ENCODE measurements around the gene DSCAML1. TPM values are rescaled to one million over a fixed set of nuclear protein-coding genes. Genes with fewer than 3 reads are reported as not detected.

Gene DSCAML1
- total and polyA plus RNA-seq, 9 of the 15 experiments (the other 6 are each of a cell fraction or from before 2014, with no cell fraction given): not detected

DNA sequence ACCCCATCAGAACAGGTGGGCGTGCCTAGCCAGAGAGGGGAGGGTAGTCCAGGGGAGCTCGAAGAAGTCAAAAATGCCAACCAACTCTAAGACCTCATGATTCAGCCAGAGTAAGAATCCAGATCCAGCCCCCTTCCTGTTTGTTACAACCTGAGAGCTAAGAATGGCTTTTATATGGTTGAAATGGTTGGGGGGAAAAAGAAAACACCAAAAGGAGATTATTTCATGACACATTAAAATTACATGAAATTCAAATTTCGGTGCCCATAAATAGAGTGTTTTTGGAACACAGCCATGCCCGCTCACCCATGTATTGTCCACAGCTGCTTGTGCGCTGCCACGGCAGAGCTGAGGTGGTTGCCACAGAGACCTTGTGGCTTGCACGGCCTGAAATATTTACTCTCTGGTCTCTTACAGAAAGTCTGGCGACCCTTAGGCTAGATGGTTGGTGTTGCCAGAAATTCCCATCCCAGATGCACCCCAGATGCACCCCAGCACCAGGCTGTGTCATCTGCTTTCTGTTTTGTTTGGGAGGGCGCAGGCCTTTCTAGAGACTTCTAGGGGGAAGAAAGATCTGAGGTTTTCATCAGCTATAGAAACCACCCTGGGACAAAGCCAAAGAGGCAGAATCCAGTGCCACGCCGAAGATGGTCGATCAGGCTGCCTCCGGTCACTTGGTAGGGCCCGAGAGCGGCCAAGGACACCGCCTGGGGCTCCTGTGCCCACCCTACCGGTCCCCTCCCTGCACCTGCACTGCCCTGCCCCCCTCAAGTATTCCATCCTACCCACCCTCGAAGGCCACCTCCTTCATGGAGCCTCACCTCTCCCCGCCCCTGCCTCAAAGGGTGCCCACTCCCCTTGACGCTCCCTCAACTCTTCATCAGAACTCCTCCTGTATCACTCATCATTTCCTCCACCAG, 80.2 kb downstream of the DSCAML1 start:
- DNase-seq (ENCODE audit: extremely low read depth in 1 of 4, low spot score in 3 of 4) (no peak), FAIRE-seq (no peak), ATAC-seq (no peak)
- Histone ChIP-seq H3K9me3 (replicated peaks; ENCODE audit: control insufficient read depth, insufficient read depth, low read depth, low read length) (no peaks in the 10 kb centered on the region), H3K79me2 (ENCODE audit: control insufficient read depth, insufficient read depth, low read length) (no peaks in the 10 kb centered on the region), H3K4me3 (no peak overlapping the region), H3K27ac (ENCODE audit: extremely low read depth, low read depth, low read length) (no peak overlapping the region), H3K36me3 (ENCODE audit: control insufficient read depth, insufficient read depth, low read length) (no peaks in the 10 kb centered on the region), H2AFZ (ENCODE audit: low read depth, low read length) (no peak overlapping the region), H3K4me1 (replicated peaks in 1 of 2; ENCODE audit: control insufficient read depth in 2 of 2, insufficient read depth in 2 of 2, low read length in 2 of 2) (no peaks in the 10 kb centered on the region), H4K20me1 (replicated peaks; ENCODE audit: control insufficient read depth, insufficient read depth, low read length) (peaks cover 12% of the 10 kb centered on the region), H3K27me3 (ENCODE audit: control insufficient read depth in 2 of 2, insufficient read depth in 2 of 2, low read length in 2 of 2) (peaks cover 51 to 73% of the 10 kb centered on the region in 2 experiments), H3K4me2 (ENCODE audit: insufficient read depth, low read length) (no peak overlapping the region), H3K9me1 (ENCODE audit: control insufficient read depth, insufficient read depth, low read length) (no peaks in the 10 kb centered on the region), H3K9ac (ENCODE audit: insufficient read depth in 1 of 2, low read depth in 2 of 2, low read length in 2 of 2) (no peak overlapping the region)
- BruUV-seq (replicated peaks): no TSS peak
- intact Hi-C loops (cut with micrococcal nuclease) (no loop called here), in situ Hi-C loops (cut with MboI) (no loop called here)
- CTCF ChIA-PET (ENCODE audit: low intra/inter-chr PET ratio): no interaction called here
- 3% methylated on average over 15 of the region's 20 CpGs for WGBS (ENCODE audit: insufficient coverage, low coverage, missing lambda C conversion rate)
- POLR2A ChIA-PET: interaction anchor here (0.5 to 1.0 kb wide), 3 partner anchors 12 to 32 kb away, joined by 3 read pairs; no protein-coding TSS in a partner anchor
- TF ChIP-seq PHB2 (IDR thresholded peaks at IDR 0.05; ENCODE audit: low read depth) (no peak), BRD9 (IDR thresholded peaks at IDR 0.05; ENCODE audit: low read depth, partially characterized antibody) (no peak), NFRKB (IDR thresholded peaks at IDR 0.05; ENCODE audit: low read depth) (no peak), ETV6 (IDR thresholded peaks at IDR 0.05; ENCODE audit: borderline replicate concordance in 1 of 2, low read depth in 2 of 2, low read length in 1 of 2) (no peak), ETV6 (CRISPR knock-in tag; IDR thresholded peaks at IDR 0.05; ENCODE audit: borderline replicate concordance) (no peak), BCOR (IDR thresholded peaks at IDR 0.05) (no peak), HLTF (IDR thresholded peaks at IDR 0.05) (no peak), HNRNPL (IDR thresholded peaks at IDR 0.05; ENCODE audit: low read depth, low read length) (no peak), MBD2 (IDR thresholded peaks at IDR 0.05; ENCODE audit: borderline replicate concordance, low read depth) (no peak), COPS2 (conservative IDR thresholded peaks at IDR 0.05) (no peak), ZNF134 (CRISPR knock-in tag; conservative IDR thresholded peaks at IDR 0.05) (no peak), CHD2 (IDR thresholded peaks at IDR 0.05; ENCODE audit: low read depth, low read length) (no peak)
- TF ChIP-seq, protein P1, sequence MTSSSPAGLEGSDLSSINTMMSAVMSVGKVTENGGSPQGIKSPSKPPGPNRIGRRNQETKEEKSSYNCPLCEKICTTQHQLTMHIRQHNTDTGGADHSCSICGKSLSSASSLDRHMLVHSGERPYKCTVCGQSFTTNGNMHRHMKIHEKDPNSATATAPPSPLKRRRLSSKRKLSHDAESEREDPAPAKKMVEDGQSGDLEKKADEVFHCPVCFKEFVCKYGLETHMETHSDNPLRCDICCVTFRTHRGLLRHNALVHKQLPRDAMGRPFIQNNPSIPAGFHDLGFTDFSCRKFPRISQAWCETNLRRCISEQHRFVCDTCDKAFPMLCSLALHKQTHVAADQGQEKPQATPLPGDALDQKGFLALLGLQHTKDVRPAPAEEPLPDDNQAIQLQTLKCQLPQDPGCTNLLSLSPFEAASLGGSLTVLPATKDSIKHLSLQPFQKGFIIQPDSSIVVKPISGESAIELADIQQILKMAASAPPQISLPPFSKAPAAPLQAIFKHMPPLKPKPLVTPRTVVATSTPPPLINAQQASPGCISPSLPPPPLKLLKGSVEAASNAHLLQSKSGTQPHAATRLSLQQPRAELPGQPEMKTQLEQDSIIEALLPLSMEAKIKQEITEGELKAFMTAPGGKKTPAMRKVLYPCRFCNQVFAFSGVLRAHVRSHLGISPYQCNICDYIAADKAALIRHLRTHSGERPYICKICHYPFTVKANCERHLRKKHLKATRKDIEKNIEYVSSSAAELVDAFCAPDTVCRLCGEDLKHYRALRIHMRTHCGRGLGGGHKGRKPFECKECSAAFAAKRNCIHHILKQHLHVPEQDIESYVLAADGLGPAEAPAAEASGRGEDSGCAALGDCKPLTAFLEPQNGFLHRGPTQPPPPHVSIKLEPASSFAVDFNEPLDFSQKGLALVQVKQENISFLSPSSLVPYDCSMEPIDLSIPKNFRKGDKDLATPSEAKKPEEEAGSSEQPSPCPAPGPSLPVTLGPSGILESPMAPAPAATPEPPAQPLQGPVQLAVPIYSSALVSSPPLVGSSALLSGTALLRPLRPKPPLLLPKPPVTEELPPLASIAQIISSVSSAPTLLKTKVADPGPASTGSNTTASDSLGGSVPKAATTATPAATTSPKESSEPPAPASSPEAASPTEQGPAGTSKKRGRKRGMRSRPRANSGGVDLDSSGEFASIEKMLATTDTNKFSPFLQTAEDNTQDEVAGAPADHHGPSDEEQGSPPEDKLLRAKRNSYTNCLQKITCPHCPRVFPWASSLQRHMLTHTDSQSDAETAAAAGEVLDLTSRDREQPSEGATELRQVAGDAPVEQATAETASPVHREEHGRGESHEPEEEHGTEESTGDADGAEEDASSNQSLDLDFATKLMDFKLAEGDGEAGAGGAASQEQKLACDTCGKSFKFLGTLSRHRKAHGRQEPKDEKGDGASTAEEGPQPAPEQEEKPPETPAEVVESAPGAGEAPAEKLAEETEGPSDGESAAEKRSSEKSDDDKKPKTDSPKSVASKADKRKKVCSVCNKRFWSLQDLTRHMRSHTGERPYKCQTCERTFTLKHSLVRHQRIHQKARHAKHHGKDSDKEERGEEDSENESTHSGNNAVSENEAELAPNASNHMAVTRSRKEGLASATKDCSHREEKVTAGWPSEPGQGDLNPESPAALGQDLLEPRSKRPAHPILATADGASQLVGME (CRISPR knock-in tag; IDR thresholded peaks at IDR 0.05): no peak
- TF ChIP-seq, protein P2, sequence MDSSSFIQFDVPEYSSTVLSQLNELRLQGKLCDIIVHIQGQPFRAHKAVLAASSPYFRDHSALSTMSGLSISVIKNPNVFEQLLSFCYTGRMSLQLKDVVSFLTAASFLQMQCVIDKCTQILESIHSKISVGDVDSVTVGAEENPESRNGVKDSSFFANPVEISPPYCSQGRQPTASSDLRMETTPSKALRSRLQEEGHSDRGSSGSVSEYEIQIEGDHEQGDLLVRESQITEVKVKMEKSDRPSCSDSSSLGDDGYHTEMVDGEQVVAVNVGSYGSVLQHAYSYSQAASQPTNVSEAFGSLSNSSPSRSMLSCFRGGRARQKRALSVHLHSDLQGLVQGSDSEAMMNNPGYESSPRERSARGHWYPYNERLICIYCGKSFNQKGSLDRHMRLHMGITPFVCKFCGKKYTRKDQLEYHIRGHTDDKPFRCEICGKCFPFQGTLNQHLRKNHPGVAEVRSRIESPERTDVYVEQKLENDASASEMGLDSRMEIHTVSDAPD (CRISPR knock-in tag; IDR thresholded peaks at IDR 0.05): no peak
- TF ChIP-seq, protein P3, sequence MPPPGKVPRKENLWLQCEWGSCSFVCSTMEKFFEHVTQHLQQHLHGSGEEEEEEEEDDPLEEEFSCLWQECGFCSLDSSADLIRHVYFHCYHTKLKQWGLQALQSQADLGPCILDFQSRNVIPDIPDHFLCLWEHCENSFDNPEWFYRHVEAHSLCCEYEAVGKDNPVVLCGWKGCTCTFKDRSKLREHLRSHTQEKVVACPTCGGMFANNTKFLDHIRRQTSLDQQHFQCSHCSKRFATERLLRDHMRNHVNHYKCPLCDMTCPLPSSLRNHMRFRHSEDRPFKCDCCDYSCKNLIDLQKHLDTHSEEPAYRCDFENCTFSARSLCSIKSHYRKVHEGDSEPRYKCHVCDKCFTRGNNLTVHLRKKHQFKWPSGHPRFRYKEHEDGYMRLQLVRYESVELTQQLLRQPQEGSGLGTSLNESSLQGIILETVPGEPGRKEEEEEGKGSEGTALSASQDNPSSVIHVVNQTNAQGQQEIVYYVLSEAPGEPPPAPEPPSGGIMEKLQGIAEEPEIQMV (tag; conservative IDR thresholded peaks at IDR 0.05; ENCODE audit: low read depth): no peak

Data from K562 (cell line).